Stomach (tissue), 4 donors: Measurements from ENCODE around the gene KSR2.

ENCODE experiments used
- CTCF ChIP-seq, 7 experiments: fragments of 450-650 bp in 4 of 7; fragments of 200-600 bp in 3 of 7; sonication (generic) in 3 of 7; IDR thresholded peaks; one replicate each; pipeline ENCODE4 v1.5.1; 2016 to 2019; ENCODE audit warnings: antibody characterized with exemption in 7 of 7, control low read depth in 2 of 7, mild to moderate bottlenecking in 1 of 7
- POLR2AphosphoS5 ChIP-seq, 3 donors: sonication (generic); formaldehyde crosslinking; IDR thresholded peaks; one replicate each; pipeline ENCODE4 v1.6.1; 2016; ENCODE audit warnings: antibody characterized with exemption in 3 of 3

- TF ChIP-seq CTCF (IDR thresholded peaks at IDR 0.05), result no peak
- TF ChIP-seq POLR2AphosphoS5 (IDR thresholded peaks at IDR 0.05), result no peak
These were observed 373.0 kb downstream of the KSR2 start for GRCh38 chr12:117595751-117596150.
